ENCODE measurements around the gene PKM.
A peak's percentile ranks its signal among the peaks of the same experiment; 100 is the strongest.

PKM gene

DNA sequence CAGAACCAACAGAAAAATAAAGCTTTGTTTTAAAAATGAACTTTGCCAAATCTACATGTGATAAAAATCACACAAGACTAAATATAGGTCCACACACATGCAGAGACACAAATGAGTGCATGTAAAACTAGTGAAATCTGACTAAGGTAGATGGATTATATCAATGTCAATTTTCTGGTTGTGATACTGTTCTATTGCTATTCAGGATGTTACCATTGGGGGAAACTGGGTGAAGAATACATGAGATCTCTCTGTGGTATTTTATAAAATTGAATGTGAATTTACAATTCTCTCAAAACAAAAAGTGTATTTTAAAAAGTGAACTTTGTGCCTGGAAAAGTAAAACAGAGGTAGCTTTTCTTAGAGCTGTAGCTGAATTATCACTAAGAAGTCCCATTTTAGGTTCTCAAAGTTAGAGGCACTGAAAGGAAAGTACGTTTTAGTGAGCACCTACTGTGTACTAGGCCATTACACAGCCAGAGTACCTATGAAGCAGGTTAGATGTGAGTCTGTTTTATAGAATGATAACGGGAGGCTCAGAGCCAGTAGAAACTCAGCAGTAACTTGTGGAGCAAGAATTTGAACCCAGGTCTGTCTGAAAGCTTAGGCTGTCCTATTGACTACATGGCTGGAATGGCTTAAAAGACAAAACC, 41.6 kb downstream of the PKM start:
- FAIRE-seq (no peak), DNase-seq (ENCODE audit: insufficient read length, low spot score) (no peak)
- TF ChIP-seq POLR2A (IDR thresholded peaks at IDR 0.05; ENCODE audit: low read depth, low read length): no peak

DNA sequence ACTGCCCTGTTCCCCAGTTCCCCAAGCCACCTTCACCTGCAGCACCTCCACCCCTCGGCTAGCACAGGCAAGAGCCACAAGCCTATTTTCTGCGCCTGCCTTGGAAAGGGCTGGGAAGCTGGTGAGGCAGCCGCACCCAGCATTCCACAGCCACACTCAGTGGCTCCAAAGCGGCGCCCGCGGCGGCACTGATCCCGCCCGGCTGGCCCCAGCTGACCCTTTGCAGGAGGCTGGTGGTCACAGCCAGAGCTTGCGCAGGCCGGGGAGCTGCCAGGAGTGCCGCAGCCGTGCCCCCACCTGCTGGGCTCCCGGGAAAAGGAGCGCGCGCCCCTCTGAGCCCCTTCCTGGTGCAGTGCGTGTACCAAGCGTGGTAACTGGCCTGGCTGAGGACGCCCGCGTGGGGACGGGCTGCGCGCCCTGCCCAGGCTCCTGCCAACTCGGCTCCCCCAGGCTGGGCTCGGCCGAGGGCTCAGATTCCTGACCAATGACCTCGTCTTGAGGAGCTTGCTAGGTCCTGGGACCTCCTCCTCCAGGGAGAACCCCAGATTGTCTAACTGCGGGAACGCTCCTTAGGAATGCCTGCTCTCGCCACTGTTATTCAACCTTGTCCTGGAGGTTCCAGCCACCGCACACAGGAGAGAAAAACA, 46.7 kb downstream of the PKM start:
- TF ChIP-seq POLR2A (IDR thresholded peaks at IDR 0.05; ENCODE audit: low read depth, low read length): 0 out of 2 replicates have a peak, but pooled peaks have one; percentile 36
- DNase-seq (ENCODE audit: insufficient read length, low spot score) (no peak), FAIRE-seq (no peak)

DNA sequence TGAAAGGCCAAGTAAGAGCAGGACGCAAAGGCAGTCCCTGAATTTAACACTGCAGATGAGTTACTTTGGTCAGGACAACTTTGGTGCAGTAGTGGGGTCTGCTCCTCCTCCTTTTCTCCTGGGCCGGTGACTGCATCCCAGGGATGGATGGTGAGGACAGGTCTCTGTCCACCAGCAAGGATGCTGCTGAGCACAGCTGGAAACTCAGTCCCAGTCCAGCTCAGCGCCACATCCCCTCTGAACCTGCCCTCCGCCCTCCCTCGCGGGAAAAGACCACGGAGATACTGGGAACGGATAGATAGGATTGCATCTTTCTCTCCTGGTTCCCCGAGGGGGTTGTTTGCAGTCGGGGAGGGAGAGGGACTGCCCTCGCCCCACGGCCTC, 47.2 kb downstream of the PKM start:
- DNase-seq (ENCODE audit: insufficient read length, low spot score) (no peak), FAIRE-seq (no peak)
- TF ChIP-seq POLR2A (IDR thresholded peaks at IDR 0.05; ENCODE audit: low read depth, low read length): no peak

DNA sequence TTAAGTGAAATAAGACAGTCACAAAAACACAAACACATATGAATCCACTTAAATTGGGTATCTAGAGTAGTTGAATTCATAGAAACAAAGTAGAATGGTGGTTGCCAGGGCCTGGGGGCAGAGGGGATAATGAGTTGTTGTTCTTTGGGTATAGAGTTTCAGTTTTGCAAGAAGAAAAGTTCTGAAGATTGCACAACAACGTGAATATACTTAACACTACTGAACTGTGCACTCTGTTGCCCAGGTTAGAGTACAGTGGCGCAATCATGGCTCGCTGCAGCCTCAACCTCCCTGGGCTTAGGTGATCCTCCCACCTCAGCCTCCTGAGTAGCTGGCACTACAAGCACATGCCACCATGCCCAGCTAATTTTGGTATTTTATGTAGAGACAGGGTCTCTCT, 48.3 kb downstream of the PKM start:
- no peak for TF ChIP-seq POLR2A (IDR thresholded peaks at IDR 0.05; ENCODE audit: low read depth, low read length)
- DNase-seq (ENCODE audit: insufficient read length, low spot score) (no peak), FAIRE-seq (no peak)

DNA sequence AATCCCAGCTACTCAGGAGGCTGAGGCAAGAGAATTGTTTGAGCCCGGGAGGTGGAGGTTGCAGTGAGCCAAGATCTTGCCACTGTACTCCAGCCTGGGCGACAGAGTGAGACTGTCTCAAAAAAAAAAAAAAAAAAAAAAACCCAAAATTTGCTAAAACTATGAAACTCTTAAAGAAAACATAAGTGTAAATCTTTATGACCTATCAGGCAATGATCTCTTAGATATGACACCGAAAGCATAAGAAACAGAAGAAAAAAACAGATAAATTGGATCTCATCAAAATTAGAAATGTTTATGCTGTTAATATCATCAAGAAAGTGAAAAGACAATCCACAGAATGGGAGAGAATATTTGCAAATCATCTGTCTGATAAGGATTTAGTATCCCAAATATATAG, 48.7 kb downstream of the PKM start:
- no peak for FAIRE-seq
- no peak for DNase-seq (ENCODE audit: insufficient read length, low spot score)
- no peak for TF ChIP-seq POLR2A (IDR thresholded peaks at IDR 0.05; ENCODE audit: low read depth, low read length)

DNA sequence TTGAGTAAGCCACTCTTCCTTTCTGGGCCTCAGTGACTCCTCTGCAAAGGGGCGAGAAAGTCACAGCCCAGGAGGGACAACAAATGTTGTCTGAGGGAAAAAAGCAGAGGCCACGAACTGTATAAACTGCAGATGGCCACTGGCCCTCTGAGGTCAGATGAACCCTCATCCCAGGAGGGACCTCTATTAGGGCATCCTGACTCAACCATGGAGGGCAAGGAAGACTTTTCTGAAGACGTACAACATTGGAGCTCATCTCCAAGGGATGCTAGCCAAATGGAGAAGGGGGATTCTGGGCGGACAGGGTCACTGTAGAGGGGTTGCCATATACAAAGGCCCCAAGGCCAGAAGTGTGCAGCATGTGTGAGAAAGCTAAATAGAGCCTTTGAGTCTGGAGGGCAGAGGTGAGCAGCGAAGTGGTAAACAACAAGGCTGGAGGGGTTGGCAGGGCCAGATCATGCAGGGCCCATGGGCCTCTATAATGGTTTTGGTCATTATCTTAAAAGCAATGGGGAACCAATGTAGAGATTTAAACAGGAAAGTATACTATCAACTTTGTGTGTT, 50.1 kb downstream of the PKM start:
- no peak for DNase-seq (ENCODE audit: insufficient read length, low spot score)
- TF ChIP-seq POLR2A (IDR thresholded peaks at IDR 0.05; ENCODE audit: low read depth, low read length): no peak
- no peak for FAIRE-seq

DNA sequence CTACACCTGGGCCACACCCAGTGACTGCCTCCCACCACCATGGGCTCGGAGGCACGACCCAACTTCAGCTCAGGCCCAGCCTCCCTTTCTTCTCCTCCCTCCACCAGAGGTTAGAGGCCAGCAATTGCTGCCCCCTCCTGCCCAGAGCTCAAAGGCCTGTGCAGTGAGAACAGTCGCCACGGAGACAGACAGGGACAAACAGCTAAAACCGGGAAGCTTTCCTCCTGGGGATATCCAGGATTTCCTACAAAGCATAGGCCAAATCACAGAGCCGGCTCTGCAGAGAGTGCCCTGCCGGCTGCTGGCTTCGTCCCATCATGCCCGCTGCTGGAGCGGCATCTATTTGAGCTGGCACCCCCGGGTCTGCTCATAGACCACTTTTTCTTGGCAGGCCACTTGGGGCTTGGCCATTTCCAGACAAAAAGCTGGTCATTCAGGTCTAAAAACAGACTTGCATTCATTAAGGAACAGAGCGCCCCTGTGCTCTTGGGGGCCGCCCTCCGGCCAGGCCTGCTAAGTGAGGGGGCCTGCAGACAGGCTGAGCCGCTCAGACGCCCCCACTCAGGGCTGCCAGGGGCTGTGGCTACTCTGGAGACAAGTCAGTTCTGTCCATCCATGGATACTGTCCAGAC, 50.9 kb downstream of the PKM start:
- FAIRE-seq (no peak), DNase-seq (ENCODE audit: insufficient read length, low spot score) (no peak)
- no peak for TF ChIP-seq POLR2A (IDR thresholded peaks at IDR 0.05; ENCODE audit: low read depth, low read length)

DNA sequence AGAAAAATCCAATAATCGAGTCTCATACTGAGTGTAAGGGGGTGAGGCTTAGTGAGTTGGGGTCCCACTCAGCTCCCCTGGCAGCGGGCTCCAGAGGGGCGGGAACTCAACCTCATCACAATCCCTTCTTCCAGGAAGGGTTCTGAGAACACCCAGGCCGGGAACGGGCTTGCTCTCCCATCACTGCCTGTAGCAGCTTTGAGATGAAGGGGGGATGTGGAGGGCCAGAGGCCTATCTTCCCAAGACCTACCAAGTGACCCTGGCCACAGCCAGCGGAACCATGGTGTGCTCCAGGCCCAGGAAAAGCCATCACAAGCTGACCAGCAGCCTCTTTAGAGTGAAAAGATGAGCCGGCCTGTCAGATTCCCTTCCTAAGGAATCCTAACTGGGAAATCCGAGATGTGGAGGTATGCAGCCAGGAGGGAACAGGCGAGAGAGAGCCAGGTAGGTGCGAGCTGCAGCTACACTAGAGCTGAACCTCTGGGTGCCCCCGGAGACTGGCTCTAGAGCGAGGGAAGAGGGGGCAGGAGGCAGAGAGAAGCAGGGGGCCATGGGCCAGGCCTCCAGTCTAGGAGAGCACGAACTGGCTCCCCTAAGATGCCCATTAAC, 51.9 kb downstream of the PKM start:
- no peak for DNase-seq (ENCODE audit: insufficient read length, low spot score)
- no peak for FAIRE-seq

DNA sequence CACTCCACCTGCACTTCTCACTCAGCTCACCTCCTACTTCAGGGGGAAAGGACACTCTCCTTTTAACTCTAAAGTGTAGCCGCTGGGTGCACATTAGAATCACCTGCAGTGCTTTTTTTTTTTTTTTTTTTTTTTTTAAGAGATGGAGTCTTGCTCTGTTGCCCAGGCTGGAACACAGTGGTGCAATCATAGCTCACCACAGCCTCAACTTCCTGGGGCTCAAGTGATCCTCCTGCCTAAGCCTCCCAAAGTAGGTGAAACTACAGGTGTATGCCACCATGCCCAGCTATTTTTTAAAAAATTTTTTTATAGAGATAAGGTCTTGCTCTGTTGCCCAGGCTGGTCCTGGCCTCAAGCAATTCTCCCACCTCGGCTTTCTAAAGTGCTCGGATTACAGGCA, 54.2 kb downstream of the PKM start:
- TF ChIP-seq POLR2A (IDR thresholded peaks at IDR 0.05; ENCODE audit: low read depth, low read length): no peak
- DNase-seq (ENCODE audit: insufficient read length, low spot score): no peak
- no peak for FAIRE-seq

More for the DNA sequence above, 51.9 kb downstream of the PKM start:
- no peak for TF ChIP-seq POLR2A (IDR thresholded peaks at IDR 0.05; ENCODE audit: low read depth, low read length)

DNA sequence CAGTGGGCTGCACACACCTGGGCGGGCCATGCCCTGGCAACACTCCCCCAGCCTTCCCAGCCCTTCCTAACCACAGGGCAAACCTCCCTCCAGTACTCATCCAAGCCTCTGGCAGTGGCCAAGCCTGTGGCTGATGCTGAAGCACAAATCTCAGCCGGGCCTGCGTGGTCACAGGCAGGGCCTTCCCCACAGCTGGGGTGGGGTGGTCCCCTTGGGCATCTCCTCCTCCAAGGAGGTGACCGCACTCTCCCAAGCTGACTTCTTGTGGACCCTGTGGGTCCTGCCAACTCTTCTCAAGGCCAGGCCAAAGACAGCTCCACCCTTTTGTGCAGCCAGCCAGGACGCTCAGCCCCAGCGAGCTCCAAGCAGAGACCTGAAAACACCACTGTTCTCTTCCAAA, 54.8 kb downstream of the PKM start:
- FAIRE-seq: no peak
- DNase-seq (ENCODE audit: insufficient read length, low spot score): no peak
- TF ChIP-seq POLR2A (IDR thresholded peaks at IDR 0.05; ENCODE audit: low read depth, low read length): no peak

DNA sequence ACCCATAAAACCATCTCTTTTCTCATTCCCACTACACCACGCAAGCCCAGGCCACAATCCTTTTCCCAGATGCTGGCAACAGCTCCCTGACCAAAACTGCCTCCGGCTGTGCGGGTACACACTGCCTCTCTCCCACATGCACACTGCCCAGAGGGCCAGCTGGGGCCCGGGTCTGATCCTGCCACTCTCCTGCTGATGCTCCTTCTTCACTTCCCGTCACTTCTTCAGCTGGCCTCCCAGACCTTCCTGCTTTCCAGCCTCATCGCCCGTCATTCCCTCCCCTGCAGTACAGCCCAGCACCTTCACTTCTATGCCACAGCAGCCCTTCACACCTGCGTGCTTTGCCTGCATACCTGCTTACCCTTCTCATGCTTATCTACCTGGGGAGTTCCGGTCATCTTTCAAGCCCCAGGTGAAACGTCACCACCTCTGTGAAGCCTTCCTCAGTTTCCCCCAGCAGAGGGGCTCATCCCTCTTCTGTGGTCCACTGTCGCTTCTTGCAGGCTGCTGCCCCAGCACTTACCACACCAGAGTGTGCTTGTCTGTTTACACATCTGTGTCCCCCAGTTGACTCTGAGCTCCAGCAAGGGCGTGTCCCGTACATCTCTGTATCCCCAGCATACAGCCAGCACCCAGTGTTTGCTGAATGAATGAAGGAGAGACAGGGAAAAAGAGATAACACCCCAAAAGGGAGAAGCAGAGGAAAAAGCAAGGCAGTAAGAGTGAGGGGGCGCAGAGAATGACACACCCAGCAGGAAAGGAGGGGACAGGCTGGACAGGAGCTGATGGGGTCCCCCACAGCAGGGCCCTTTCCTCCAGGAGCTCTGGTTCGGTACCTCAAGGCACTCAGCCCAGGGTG, 55.6 kb downstream of the PKM start:
- no peak for FAIRE-seq
- TF ChIP-seq POLR2A (IDR thresholded peaks at IDR 0.05; ENCODE audit: low read depth, low read length): no peak
- DNase-seq (ENCODE audit: insufficient read length, low spot score): no peak

DNA sequence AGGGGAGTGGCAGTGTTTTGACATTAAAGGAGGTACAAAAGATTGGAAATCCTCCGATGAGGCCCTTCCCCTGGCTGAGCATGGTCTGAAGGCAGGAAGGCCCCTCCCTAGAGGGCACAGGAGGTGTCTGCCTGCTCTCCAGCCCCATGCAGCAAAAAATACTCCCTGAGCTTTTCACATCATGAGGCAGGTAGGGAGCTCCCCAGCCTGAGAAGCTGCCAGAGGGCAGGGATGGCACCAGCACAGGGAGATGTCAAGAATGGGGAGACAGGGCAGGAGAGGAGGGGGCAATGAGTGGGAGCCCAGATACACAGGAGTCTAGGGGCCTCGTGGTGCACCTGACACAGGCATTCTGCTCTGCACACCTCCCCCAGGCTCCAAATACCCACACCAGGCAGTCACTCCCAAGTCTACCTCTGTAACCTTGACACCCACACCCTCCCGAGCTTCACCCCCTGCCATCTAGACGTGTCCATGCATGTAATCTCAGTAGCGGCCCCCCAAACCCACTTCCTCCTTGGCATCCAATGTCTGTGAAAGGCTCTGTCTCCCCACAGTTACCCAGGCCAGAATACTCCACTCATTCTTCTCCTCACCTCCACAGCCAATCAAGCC, 56.3 kb downstream of the PKM start:
- no peak for DNase-seq (ENCODE audit: insufficient read length, low spot score)
- no peak for FAIRE-seq
- no peak for TF ChIP-seq POLR2A (IDR thresholded peaks at IDR 0.05; ENCODE audit: low read depth, low read length)
